ENCODE measurements around the gene PTPN5. TPM values are rescaled to one million over a fixed set of nuclear protein-coding genes. Genes with fewer than 3 reads are reported as not detected.
A peak's percentile ranks its signal among the peaks of the same experiment; 100 is the strongest.

PTPN5 gene
- total RNA-seq = not detected in 2 replicates

- DNase-seq (ENCODE audit: low read depth) = no peak
These were observed at the start of gene PTPN5 for GRCh38 chr11:18791207-18791968. Gene PTPN5 (minus strand): TSS chr11:18791798. CDS start chr11:18771958, 19,840 bp downstream.

GRCh38 chr11:18836417-18836816 lies 44.8 kb upstream of the PTPN5 start:
- DNase-seq (ENCODE audit: low read depth) = peak; percentile 16

GRCh38 chr11:18834754-18835466 lies 43.3 kb upstream of the PTPN5 start:
- no peak for DNase-seq (ENCODE audit: low read depth)

GRCh38 chr11:18820160-18820559 lies 28.6 kb upstream of the PTPN5 start:
- DNase-seq (ENCODE audit: low read depth) = peak; percentile 29

- peak; percentile 33 for DNase-seq (ENCODE audit: low read depth)
These were observed 12.8 kb upstream of the PTPN5 start for GRCh38 chr11:18804199-18804999.

- peak; percentile 72 for DNase-seq (ENCODE audit: low read depth)
These were observed 11.0 kb upstream of the PTPN5 start for GRCh38 chr11:18802381-18803257.

- no peak for DNase-seq (ENCODE audit: low read depth)
These were observed 7.3 kb upstream of the PTPN5 start for GRCh38 chr11:18798799-18799469.

- no peak for DNase-seq (ENCODE audit: low read depth)
These were observed 3.4 kb upstream of the PTPN5 start for GRCh38 chr11:18794956-18795355.

GRCh38 chr11:18792827-18793226 lies 1.2 kb upstream of the PTPN5 start:
- DNase-seq (ENCODE audit: low read depth) = no peak

GRCh38 chr11:18791969-18792628 lies 501 bp upstream of the PTPN5 start:
- DNase-seq (ENCODE audit: low read depth) = no peak

GRCh38 chr11:18790883-18791206 lies 753 bp downstream of the PTPN5 start:
- no peak for DNase-seq (ENCODE audit: low read depth)

- no peak for DNase-seq (ENCODE audit: low read depth)
These were observed 1.7 kb downstream of the PTPN5 start for GRCh38 chr11:18789942-18790341.

- no peak for DNase-seq (ENCODE audit: low read depth)
These were observed 6.2 kb downstream of the PTPN5 start for GRCh38 chr11:18785411-18785810.

GRCh38 chr11:18780896-18781295 lies 10.7 kb downstream of the PTPN5 start:
- no peak for DNase-seq (ENCODE audit: low read depth)

GRCh38 chr11:18780329-18780728 lies 11.3 kb downstream of the PTPN5 start:
- DNase-seq (ENCODE audit: low read depth) = no peak

GRCh38 chr11:18778468-18778867 lies 13.1 kb downstream of the PTPN5 start:
- no peak for DNase-seq (ENCODE audit: low read depth)

- DNase-seq (ENCODE audit: low read depth) = no peak
These were observed 15.3 kb downstream of the PTPN5 start for GRCh38 chr11:18776324-18776723.

GRCh38 chr11:18775492-18776292 lies 15.9 kb downstream of the PTPN5 start:
- DNase-seq (ENCODE audit: low read depth) = peak; percentile 42

GRCh38 chr11:18774801-18775200 lies 16.8 kb downstream of the PTPN5 start:
- no peak for DNase-seq (ENCODE audit: low read depth)

- DNase-seq (ENCODE audit: low read depth) = no peak
These were observed 17.9 kb downstream of the PTPN5 start for GRCh38 chr11:18773681-18774080.
